HG02763 (cell line): ENCODE data around the gene FBXL22.
A peak's percentile ranks its signal among the peaks of the same experiment; 100 is the strongest.

Experiments
- ATAC-seq: cut with Tn5 transposase; IDR thresholded peaks from one replicate; pipeline ENCODE4 v1.9.1; 2021; ENCODE audit warnings: mild to moderate bottlenecking, moderate library complexity; ENCODE audit not compliant: unreplicated experiment

Gene FBXL22

GRCh38 chr15:63593705-63594671 is 3.2 kb upstream of the FBXL22 start:
- ATAC-seq: no peak

- no peak for ATAC-seq
Observed at GRCh38 chr15:63595065-63595464, 2.1 kb upstream of the FBXL22 start.

DNA sequence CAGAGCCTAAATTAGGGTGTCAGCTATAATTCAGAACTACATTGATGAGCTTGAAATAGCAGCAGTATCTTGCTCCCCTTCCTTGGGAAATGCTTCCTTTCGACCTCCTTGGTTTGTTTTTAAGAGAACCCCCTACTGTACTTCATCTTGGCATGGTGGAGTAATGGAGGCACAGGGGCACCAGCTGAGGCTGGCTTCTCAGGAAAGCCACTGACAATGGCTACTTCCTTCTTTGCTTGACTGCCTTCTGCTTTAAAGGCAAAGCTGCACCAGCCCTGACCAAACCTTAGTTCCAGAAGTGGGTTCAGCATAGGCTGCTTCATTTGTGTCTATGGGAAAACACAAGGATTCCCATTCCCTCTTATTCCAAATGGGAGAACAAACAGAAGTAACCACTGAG is 1.5 kb upstream of the FBXL22 start:
- ATAC-seq: no peak

DNA sequence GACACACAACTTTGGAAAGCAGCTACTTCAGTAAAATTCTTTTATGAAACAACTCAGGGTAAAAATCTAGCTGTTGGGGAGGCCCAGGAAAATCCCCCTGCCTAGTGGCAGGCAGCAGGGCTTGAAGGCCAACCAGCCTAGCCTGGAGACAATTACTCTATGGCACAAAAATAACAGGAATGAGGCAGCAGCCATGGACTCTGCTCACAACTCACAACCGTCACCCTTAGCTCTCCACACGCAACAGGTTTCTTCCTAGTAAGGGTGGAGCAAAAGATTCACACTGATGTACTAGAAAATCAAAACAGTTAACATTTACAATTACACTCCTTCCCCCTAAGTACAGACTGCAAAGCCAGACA is 530 bp upstream of the FBXL22 start:
- ATAC-seq: no peak

GRCh38 chr15:63597821-63598220 is 634 bp downstream of the FBXL22 start:
- ATAC-seq: no peak

DNA sequence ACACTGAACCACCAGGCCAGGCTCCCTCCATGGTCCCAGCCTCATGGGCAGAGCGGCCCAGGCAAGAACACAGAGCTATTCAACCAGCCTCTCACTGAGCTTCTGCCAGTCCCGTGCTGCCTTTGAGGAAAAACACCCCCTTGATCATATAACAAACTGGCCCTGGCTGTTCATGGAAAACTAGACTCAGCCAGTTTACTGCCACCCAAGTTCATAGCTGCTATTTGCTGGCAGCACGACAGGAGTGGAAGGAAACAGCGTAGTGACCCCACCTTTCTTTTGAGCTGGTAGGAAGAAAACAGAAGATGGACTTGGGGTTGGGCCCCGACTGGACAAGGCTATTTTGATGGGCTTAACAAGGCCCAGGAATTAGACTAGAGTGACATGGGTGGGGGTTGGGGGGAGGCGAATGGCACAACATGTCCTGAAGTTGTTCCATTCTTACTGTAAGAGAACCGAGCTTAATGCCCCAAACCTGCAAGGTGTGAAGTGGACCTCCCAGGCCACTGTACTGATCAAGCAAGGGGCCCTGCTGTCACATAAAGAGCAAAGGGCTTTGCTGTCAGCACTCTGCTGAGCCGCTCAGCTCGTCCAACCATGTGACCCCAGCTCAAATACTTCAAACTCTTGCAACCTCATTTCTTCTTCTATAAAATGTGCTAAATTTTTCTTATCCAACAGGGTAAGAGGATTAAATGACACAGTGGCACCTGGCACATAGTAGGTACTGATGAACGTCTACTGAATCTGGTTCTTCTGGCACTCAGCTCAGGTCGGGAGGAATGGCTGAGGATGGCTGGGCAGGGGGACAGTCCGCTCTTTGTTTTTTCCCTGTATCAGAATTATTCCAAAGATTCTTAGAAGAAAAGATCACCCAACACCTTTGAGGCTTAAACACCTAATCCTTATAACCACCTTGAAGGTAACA is 1.6 kb downstream of the FBXL22 start:
- no peak for ATAC-seq

DNA sequence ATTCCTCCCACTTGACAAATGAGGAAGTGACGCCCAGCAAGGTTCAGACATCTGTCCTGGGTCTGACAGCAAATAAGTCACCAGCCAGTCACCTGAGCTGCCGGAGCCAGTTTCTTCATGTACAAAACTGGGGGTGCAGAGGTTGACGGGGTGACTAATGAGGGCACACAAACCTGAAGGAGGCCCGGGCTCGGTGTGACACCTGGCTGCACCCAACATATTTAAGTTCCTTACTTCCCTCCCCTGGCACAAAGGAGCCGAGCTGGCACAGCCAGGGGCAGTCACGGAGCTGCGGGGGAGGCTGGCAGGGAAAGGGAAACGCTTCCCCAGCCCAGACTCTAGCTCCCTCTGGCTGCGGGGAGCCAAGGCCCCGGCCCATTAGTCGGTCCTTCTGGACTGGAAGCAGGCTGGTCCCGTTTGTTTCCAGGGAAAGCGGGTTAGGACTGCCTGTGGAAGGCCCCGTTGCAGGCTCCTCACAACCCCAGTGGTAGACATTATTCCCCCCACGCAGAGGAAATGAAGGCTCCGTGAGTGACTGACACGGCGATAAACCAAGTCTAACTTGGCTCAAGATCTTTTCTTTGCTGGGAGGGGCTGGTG is 2.3 kb downstream of the FBXL22 start:
- ATAC-seq: no peak

- no peak for ATAC-seq
Observed at GRCh38 chr15:63600001-63600615, 2.9 kb downstream of the FBXL22 start.

DNA sequence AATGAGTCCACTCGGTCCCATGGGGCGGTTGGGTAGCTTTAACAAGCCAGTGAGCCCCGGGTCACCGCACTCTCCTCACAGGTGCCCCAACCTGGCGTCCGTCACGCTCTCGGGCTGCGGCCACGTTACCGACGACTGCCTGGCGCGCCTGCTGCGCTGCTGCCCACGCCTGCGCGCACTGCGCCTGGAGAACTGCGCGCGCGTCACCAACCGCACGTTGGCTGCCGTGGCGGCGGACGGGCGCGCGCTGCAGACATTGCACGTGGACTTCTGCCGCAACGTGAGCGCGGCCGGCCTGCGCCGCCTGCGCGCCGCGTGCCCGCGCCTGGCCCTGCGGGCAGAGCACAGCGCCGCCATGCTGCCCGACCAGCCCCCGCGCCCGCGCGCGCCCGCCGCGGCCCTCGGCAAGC is 3.4 kb downstream of the FBXL22 start:
- peak; percentile 70 for ATAC-seq

- peak; percentile 10 for ATAC-seq
Observed at GRCh38 chr15:63601026-63601703, 4.0 kb downstream of the FBXL22 start.

DNA sequence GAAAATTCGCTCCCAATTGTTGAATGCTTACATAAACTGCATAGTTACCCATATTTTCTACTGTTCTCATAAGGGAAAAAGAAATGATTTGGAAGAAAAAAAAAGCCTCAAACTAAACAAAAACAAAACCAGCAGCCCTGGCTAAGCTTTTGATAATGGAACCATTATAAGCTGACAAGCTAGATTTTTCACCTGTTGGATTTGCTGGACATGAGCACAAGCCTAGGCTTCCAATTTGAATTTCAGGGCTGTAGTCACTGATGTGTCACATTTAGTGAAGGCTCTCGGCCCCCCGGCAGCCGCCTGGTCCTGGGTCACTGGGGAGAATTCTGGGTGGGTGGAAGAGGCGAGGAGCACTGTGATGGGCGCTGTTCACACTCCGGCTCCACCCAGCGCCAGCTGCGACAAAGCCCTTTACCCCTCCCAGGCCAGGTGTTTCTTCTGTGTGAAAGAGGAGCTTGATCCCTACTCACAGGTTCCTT is 4.6 kb downstream of the FBXL22 start:
- no peak for ATAC-seq

- no peak for ATAC-seq
Observed at GRCh38 chr15:63602595-63602994, 5.4 kb downstream of the FBXL22 start.

- no peak for ATAC-seq
Observed at GRCh38 chr15:63603516-63603915, 6.3 kb downstream of the FBXL22 start.

- no peak for ATAC-seq
Observed at GRCh38 chr15:63604281-63604680, 7.1 kb downstream of the FBXL22 start.

DNA sequence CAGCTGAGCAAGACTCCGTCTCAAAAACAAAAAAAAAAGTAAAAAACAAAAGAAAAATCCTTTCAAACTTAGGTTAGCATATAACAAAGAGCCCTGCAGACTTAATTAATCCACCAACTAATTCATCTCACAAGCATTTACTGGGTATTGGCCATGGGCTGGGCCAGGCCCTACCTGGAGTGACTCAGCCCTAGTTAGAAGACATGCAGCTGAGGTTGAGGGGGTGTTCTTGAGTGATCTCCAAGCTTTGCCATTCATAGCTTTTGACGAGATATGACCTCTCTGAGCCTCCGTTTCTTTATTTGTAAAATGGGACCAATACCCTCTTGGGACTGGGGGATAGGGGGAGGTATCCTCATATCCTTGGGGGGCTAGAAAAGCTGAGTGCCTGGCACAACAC is 7.8 kb downstream of the FBXL22 start:
- ATAC-seq: no peak

DNA sequence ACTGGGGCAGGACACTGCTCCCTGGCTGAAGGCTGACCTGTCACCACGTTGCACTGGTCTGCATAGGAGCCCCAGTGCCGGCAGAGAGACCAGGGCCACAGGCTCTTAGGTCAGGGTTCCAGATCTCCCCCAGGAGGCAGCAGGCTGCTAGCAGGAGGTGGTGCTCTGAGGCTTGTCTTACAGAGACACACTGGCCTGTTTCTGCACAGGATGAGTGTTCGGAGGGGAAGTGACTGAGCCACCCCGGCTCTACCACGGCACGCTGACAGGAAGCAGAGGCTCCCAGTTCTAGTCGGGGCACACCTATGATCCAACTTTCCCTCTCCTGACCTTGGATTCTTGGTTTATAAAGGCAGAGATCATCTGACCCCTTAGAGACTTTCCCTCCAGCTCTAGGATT is 8.6 kb downstream of the FBXL22 start:
- ATAC-seq: no peak

DNA sequence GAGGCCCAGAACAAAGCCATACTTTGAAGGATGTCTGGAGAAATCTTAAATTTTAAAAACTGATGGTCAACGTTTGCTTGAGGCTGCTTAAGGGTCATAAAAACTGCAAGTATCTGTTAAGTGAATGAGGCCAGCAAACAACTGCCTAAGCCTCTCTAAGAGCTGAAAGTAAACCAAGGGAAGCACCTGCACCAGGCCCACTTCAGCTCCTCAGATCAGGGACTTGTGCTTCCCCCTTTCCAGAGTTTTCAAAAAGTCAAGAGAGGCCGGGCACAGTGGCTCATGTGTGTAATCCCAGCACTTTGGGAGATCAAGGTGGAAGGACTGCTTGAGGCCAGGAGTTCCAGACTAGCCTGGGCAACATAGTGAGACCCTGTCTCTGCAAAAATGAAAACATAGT is 9.1 kb downstream of the FBXL22 start:
- no peak for ATAC-seq

DNA sequence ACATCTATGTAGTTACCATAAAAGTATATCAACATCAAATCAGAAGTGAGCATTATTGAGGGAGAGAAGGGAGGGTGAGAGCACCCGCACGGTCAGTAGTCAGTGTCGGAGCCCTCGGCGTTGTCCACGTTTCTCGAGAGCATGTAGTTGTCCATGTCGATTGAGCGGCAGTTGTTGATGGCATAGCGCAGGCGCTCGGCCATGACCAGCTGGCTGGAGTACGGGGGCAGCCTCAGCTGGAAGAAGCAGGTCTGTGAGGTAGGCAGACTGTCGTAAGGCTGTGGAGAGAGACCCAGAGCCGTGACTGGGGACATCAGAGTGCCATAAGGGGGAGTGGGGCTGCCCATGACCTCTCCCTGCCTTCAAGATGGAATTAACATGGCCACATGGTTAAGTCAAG is 11.8 kb downstream of the FBXL22 start:
- no peak for ATAC-seq

GRCh38 chr15:63609448-63609847 is 12.3 kb downstream of the FBXL22 start:
- no peak for ATAC-seq

DNA sequence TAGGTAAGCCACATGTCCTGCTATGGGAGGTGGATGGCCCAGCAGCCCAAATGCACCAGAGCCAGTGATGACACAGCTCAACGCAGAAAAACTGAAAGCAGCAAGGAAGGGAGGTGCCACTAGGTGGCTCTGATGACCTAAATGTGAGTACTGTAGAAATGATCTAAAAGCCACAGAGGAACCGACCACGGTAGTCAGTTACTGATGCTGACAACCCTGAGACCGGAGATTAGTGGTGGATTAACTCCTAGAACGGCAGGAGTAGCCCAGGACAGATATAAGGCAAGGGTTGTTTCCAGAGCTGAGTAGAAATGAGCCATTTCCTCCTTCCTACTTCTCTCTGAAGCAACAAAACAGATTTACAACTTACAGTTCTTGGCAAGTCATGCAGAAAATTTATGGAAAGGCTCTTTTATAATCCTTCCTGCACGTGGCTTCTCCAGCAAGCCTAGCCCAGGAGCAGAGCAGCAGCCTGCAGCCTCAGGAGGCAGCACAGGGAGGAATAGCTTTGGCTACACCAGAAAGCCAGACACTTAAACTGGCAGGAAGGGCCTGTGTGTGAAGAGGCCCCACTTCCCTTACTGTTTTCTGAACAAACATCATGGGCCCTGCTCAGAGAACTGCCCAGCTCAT is 13.1 kb downstream of the FBXL22 start:
- peak; percentile 47 for ATAC-seq
